Measurements from ENCODE around the gene INO80B. TPM values are rescaled to one million over a fixed set of nuclear protein-coding genes. Genes with fewer than 3 reads are reported as not detected.
"Not testable (repeated sequence)": the region's sequence is repeated elsewhere in the genome, so short reads cannot be mapped to it uniquely, and the experiment has no call there.

The INO80B gene
- total and polyA plus RNA-seq, 11 donors: 11.7 to 29.2 (median 22.6) TPM

GRCh38 chr2:74482801-74483674 lies 28.2 kb downstream of the INO80B start, which contains the start of the genes CCDC142 and TTC31:
Gene CCDC142, minus strand, starts transcription at chr2:74482998. Its CDS starts 161 bp downstream, at chr2:74482837.
Gene TTC31, plus strand, starts transcription at chr2:74483081. Its CDS starts 15 bp downstream, at chr2:74483096.
- ATAC-seq (peak; percentile 98 to 99 (median 98)), DNase-seq (peak; percentile 96 to 97 (median 97))
- peak in 1 of 2 donors; percentile 37 for TF ChIP-seq POLR2A (IDR thresholded peaks at IDR 0.05)
- TF ChIP-seq, protein P1, sequence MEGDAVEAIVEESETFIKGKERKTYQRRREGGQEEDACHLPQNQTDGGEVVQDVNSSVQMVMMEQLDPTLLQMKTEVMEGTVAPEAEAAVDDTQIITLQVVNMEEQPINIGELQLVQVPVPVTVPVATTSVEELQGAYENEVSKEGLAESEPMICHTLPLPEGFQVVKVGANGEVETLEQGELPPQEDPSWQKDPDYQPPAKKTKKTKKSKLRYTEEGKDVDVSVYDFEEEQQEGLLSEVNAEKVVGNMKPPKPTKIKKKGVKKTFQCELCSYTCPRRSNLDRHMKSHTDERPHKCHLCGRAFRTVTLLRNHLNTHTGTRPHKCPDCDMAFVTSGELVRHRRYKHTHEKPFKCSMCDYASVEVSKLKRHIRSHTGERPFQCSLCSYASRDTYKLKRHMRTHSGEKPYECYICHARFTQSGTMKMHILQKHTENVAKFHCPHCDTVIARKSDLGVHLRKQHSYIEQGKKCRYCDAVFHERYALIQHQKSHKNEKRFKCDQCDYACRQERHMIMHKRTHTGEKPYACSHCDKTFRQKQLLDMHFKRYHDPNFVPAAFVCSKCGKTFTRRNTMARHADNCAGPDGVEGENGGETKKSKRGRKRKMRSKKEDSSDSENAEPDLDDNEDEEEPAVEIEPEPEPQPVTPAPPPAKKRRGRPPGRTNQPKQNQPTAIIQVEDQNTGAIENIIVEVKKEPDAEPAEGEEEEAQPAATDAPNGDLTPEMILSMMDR (IDR thresholded peaks at IDR 0.05): peak; percentile 77 to 97 (median 88)
- Histone ChIP-seq H3K9me3 (no peaks in the 10 kb centered on the region), H3K4me1 (peaks cover 5 to 31% (median 25%) of the 10 kb centered on the region in 12 donors), H3K27ac (peak within 1 kb of the TSS; percentile 73 to 97 (median 92)), H3K27me3 (no peaks in the 10 kb centered on the region), H3K36me3 (peaks cover 0 to 60% (median 50%) of the 10 kb centered on the region in 9 donors), H3K4me3 (peak within 1 kb of the TSS; percentile 71 to 98 (median 88))
- WGBS, 4 donors: 1% methylated on average over 40 to 50 of the region's 50 CpGs
- intact Hi-C loops (cut with DNase I): loop anchor here (1.0 to 5.0 kb wide), 12 partner anchors 24 to 106 kb away; partner anchors contain the start of genes AUP1 (in 3 of the 10), HTRA2 (in 3 of the 10), INO80B (in 3 of the 10) and PCGF1 (in 2 of the 10)

- H3K4me1 ChIP-seq: peaks cover 5 to 31% (median 25%) of the 10 kb centered on the region in 12 donors
- not testable (repeated sequence) for H3K27me3 ChIP-seq, ATAC-seq, H3K9me3 ChIP-seq, DNase-seq
- H3K4me3 ChIP-seq: peak overlapping the region; percentile 71 to 98 (median 88)
- 79 to 82% (median 80%) methylated on average over 19 of the region's 19 CpGs for WGBS, 4 donors
- intact Hi-C loops (cut with DNase I): loop anchor here (1.0 to 5.0 kb wide), 12 partner anchors 23 to 105 kb away; partner anchors contain the start of genes AUP1 (in 3 of the 10), HTRA2 (in 3 of the 10), INO80B (in 2 of the 10) and PCGF1 (in 2 of the 10)
- peaks cover 0 to 67% (median 47%) of the 10 kb centered on the region in 9 donors for H3K36me3 ChIP-seq
- H3K27ac ChIP-seq: peak overlapping the region in 8 of 12 donors; percentile 87 to 97 (median 90)
Observed at GRCh38 chr2:74483675-74484164, 28.8 kb downstream of the INO80B start.

DNA sequence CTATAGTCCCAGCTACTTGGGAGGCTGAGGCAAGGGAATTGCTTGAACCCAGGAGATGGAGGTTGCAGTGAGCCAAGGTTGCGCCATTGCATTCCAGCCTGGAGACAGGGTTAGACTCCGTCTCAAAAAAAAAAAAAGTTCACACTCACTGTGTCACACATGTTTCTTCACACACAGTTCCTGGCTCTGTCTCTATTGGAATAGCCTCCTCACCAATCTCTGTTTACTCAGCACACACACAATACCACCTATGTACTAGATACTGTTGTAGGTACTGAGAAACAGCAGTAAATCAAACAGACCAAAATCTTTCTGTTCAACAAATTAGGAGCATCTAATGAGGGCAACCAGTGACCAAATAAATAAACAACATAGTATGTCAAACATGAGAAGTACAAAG lies 31.3 kb downstream of the INO80B start:
- ATAC-seq: no peak
- 75 to 98% (median 95%) methylated on average over 2 of the region's 2 CpGs for WGBS, 4 donors
- intact Hi-C loops (cut with DNase I): loop anchor here in 1 of 10 donors (5.0 kb wide), 1 partner anchor 41 kb away; the partner anchor contains the start of genes AUP1, DQX1 and HTRA2
- TF ChIP-seq, protein P1 (IDR thresholded peaks at IDR 0.05): no peak
- TF ChIP-seq POLR2A (IDR thresholded peaks at IDR 0.05): no peak
- no peak overlapping the region for H3K27ac ChIP-seq
- peaks cover 0 to 67% (median 37%) of the 10 kb centered on the region in 9 donors for H3K36me3 ChIP-seq
- peaks cover 5 to 23% (median 19%) of the 10 kb centered on the region in 12 donors for H3K4me1 ChIP-seq
- no peak overlapping the region for H3K4me3 ChIP-seq
- no peak for DNase-seq
- no peaks in the 10 kb centered on the region for H3K27me3 ChIP-seq
- no peaks in the 10 kb centered on the region for H3K9me3 ChIP-seq

- DNase-seq (no peak), ATAC-seq (no peak)
- WGBS, 4 donors: 91 to 95% (median 93%) methylated on average over 9 of the region's 9 CpGs
- peaks cover 0 to 95% (median 64%) of the 10 kb centered on the region in 9 donors for H3K36me3 ChIP-seq
- no peaks in the 10 kb centered on the region for H3K27me3 ChIP-seq
- H3K9me3 ChIP-seq: no peaks in the 10 kb centered on the region
- no peak overlapping the region for H3K27ac ChIP-seq
- TF ChIP-seq, protein P1 (IDR thresholded peaks at IDR 0.05): no peak
- no peak for TF ChIP-seq POLR2A (IDR thresholded peaks at IDR 0.05)
- intact Hi-C loops (cut with DNase I): loop anchor here in 1 of 10 donors (5.0 kb wide), 1 partner anchor 38 kb away; the partner anchor contains the start of genes AUP1, DQX1 and HTRA2
- H3K4me3 ChIP-seq: no peak overlapping the region
- peaks cover 0 to 7% (median 3%) of the 10 kb centered on the region in 12 donors for H3K4me1 ChIP-seq
Observed at GRCh38 chr2:74488643-74489481, 34.0 kb downstream of the INO80B start.
